Glomerular visceral epithelial cell (primary cell): ENCODE measurements around the gene SRGAP1.

Experiments
- DNase-seq: peaks from one replicate; pipeline ENCODE4 v3.0.0-alpha.2; 2016; ENCODE audit errors: extremely low spot score

Gene SRGAP1

GRCh38 chr12:63905544-63905943 lies 61.0 kb downstream of the SRGAP1 start:
- no peak for DNase-seq

- DNase-seq = no peak
Measured at GRCh38 chr12:63906876-63907275, 62.4 kb downstream of the SRGAP1 start.

GRCh38 chr12:63907561-63907960 lies 63.1 kb downstream of the SRGAP1 start:
- no peak for DNase-seq

GRCh38 chr12:63909746-63910145 lies 65.2 kb downstream of the SRGAP1 start:
- DNase-seq = no peak

- no peak for DNase-seq
Measured at GRCh38 chr12:63911341-63911740, 66.8 kb downstream of the SRGAP1 start.

- no peak for DNase-seq
Measured at GRCh38 chr12:63912651-63913050, 68.2 kb downstream of the SRGAP1 start.

- DNase-seq = no peak
Measured at GRCh38 chr12:63913929-63914328, 69.4 kb downstream of the SRGAP1 start.

- DNase-seq = peak; percentile 74
Measured at GRCh38 chr12:63915105-63915800, 70.8 kb downstream of the SRGAP1 start.

- peak; percentile 72 for DNase-seq
Measured at GRCh38 chr12:63916561-63917476, 72.3 kb downstream of the SRGAP1 start.

GRCh38 chr12:63917477-63917862 lies 73.0 kb downstream of the SRGAP1 start:
- no peak for DNase-seq

GRCh38 chr12:63917864-63918799 lies 73.6 kb downstream of the SRGAP1 start:
- DNase-seq = peak; percentile 91

- peak; percentile 48 for DNase-seq
Measured at GRCh38 chr12:63918800-63919300, 74.3 kb downstream of the SRGAP1 start.

- DNase-seq = no peak
Measured at GRCh38 chr12:63919756-63920155, 75.3 kb downstream of the SRGAP1 start.

- no peak for DNase-seq
Measured at GRCh38 chr12:63921157-63921556, 76.7 kb downstream of the SRGAP1 start.

- DNase-seq = peak; percentile 23
Measured at GRCh38 chr12:63922474-63922873, 78.0 kb downstream of the SRGAP1 start.

- DNase-seq = no peak
Measured at GRCh38 chr12:63924781-63925180, 80.3 kb downstream of the SRGAP1 start.

GRCh38 chr12:63927511-63927910 lies 83.0 kb downstream of the SRGAP1 start:
- no peak for DNase-seq

GRCh38 chr12:63928305-63928704 lies 83.8 kb downstream of the SRGAP1 start:
- no peak for DNase-seq

GRCh38 chr12:63929426-63929825 lies 84.9 kb downstream of the SRGAP1 start:
- DNase-seq = no peak

- no peak for DNase-seq
Measured at GRCh38 chr12:63930971-63931370, 86.5 kb downstream of the SRGAP1 start.

- DNase-seq = no peak
Measured at GRCh38 chr12:63931703-63932102, 87.2 kb downstream of the SRGAP1 start.

- DNase-seq = no peak
Measured at GRCh38 chr12:63934936-63935335, 90.4 kb downstream of the SRGAP1 start.
